ENCODE data around the gene PAX8. TPM values are rescaled to one million over a fixed set of nuclear protein-coding genes. Genes with fewer than 3 reads are reported as not detected.

Gene PAX8
- total and polyA plus RNA-seq, 12 donors, result 0.08 to 2.0 (median 0.41) TPM; not detected in 3

DNA sequence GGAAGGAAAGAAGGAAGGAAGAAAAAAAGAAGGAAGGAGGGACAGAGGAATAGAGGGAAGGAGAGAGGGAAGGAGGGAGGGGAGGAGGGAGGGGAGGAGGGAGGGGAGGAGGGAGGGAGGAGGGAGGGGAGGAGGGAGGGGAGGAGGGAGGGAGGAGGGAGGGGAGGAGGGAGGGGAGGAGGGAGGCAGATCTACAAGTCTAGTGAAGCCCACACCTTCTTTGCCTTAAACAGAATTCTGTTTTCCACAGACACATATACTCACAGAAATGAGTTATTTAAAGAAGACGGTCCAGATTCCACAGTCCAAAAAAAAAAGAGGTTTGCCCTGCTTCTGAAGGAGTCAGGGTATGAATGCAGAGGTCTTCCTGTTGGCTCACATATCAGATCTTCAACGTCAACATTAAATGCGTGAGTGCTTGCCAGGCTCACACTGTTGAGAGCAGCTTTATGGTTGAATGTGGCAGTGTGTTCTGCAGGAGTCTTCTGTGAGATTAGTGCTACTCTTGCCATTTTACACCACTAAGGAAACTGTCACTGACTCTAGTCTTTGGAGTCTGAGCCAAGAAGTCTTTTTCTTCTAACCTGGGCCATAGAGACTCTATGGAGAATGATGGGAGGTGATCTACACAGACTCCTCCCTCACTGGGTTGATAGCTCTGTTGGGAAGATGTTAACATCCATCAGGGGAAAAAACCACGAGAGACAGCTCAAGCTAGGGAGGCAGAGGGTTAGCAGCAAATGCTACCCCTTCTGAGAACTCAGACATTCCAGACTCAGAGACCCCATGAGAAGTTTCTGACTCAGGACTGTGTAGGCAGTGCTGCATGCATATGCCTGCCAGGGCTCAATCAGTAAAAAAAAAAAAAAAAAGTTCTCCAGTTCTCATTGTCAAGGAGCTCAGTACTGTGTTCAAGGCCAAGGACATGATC lies 23.3 kb downstream of the PAX8 start:
- H3K27me3 ChIP-seq, result peaks cover 0 to 17% (median 0%) of the 10 kb centered on the region in 7 donors
- H3K4me1 ChIP-seq, result peaks cover 0 to 44% (median 13%) of the 10 kb centered on the region in 9 donors
- H3K4me3 ChIP-seq, result no peak overlapping the region
- DNase-seq (no peak), ATAC-seq (no peak)
- intact Hi-C loops (cut with DNase I), result loop anchor here in 2 of 10 donors (5.0 to 10.0 kb wide), 2 partner anchors 109 to 597 kb away; no protein-coding TSS in a partner anchor
- WGBS, 2 donors, result 47 to 50% methylated on average over 4 of the region's 4 CpGs
- TF ChIP-seq, protein P1, sequence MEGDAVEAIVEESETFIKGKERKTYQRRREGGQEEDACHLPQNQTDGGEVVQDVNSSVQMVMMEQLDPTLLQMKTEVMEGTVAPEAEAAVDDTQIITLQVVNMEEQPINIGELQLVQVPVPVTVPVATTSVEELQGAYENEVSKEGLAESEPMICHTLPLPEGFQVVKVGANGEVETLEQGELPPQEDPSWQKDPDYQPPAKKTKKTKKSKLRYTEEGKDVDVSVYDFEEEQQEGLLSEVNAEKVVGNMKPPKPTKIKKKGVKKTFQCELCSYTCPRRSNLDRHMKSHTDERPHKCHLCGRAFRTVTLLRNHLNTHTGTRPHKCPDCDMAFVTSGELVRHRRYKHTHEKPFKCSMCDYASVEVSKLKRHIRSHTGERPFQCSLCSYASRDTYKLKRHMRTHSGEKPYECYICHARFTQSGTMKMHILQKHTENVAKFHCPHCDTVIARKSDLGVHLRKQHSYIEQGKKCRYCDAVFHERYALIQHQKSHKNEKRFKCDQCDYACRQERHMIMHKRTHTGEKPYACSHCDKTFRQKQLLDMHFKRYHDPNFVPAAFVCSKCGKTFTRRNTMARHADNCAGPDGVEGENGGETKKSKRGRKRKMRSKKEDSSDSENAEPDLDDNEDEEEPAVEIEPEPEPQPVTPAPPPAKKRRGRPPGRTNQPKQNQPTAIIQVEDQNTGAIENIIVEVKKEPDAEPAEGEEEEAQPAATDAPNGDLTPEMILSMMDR (IDR thresholded peaks at IDR 0.05), result no peak
- no peaks in the 10 kb centered on the region for H3K9me3 ChIP-seq
- no peak overlapping the region for H3K27ac ChIP-seq
- no peaks in the 10 kb centered on the region for H3K36me3 ChIP-seq

DNA sequence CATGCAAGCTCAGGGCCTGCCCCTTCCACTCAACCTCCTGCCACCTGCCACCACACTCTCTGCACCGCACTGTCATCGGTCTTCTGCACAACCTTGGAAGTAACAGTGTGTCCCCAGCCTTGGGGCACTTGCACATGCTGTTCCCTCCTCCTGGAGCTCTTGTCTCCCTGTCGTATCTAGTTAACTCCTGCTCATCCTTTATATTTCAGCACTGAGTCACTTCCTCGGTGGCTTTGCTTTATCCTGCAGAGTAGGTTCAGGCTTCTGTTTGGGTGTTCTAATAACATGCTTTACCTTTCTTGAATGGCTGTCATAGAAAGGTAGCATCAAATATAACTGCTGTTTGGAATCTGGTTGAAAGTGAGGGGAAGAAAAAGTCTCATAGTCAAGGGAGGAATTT lies 25.3 kb downstream of the PAX8 start:
- peaks cover 0 to 17% (median 0%) of the 10 kb centered on the region in 7 donors for H3K27me3 ChIP-seq
- no peaks in the 10 kb centered on the region for H3K9me3 ChIP-seq
- intact Hi-C loops (cut with DNase I), result loop anchor here in 1 of 10 donors (10.0 kb wide), 1 partner anchor 111 kb away; no protein-coding TSS in a partner anchor
- 87 to 94% methylated on average over 4 of the region's 4 CpGs for WGBS, 2 donors
- H3K36me3 ChIP-seq, result no peaks in the 10 kb centered on the region
- ATAC-seq (no peak), DNase-seq (no peak)
- peaks cover 0 to 44% (median 12%) of the 10 kb centered on the region in 9 donors for H3K4me1 ChIP-seq
- H3K27ac ChIP-seq, result no peak overlapping the region
- TF ChIP-seq, protein P1 (IDR thresholded peaks at IDR 0.05), result no peak
- no peak overlapping the region for H3K4me3 ChIP-seq

DNA sequence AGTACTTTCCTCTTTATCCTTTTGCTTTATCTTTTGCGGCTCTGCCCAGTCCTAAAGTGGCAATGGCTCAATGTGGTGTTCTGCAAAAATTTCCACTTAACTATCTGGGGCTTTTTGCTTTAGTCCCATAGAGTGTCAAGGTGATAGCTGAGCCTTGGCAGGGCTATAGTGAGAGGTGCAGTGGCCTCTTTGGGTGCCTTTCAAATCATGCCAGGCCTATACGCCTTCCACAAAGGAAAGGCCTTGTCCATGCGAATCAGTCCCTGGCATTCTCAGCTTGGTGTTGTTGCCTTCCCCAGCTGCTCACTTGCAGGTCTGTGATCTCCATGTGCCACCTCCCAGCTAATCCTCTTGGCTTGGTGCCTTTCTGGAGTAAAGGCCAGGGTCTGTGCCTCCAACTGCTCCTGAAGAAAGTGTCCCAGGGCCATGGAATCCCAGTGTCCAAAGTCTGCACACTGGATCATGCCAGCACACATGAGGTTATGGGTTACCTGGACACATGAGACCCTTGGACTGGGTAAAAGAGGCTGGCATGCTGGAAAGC lies 26.6 kb downstream of the PAX8 start:
- 90 to 92% methylated on average over 3 of the region's 3 CpGs for WGBS, 2 donors
- H3K9me3 ChIP-seq, result no peaks in the 10 kb centered on the region
- H3K4me1 ChIP-seq, result peaks cover 0 to 30% (median 3%) of the 10 kb centered on the region in 9 donors
- H3K4me3 ChIP-seq, result no peak overlapping the region
- intact Hi-C loops (cut with DNase I), result loop anchor here in 1 of 10 donors (10.0 kb wide), 1 partner anchor 113 kb away; no protein-coding TSS in a partner anchor
- TF ChIP-seq, protein P1 (IDR thresholded peaks at IDR 0.05), result no peak
- ATAC-seq, result peak in 2 of 8 donors; percentile 18 to 55
- DNase-seq, result no peak
- H3K27me3 ChIP-seq, result peaks cover 0 to 17% (median 0%) of the 10 kb centered on the region in 7 donors
- H3K36me3 ChIP-seq, result no peaks in the 10 kb centered on the region
- peak overlapping the region in 2 of 10 donors; percentile 30 to 50 for H3K27ac ChIP-seq

DNA sequence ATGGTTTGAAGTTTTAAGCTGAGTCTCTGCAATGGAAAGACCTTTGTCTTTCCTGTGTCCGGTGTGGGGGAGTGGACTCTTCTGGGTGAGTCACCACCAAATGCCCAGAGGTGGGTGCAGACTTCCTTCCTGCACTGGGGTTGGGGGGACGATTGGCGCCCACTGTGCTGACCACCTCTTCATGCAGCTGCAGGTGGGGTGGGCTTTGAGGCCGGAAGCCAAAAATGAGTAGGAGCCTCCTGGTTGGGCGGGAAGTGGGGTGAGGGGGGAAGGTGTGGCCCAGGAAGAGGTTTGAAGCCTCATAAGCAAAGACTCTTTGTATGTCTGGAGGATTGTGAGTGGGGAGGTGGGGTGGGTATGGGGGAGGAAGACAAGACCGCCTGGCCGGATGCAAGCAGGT lies 27.6 kb downstream of the PAX8 start:
- DNase-seq (no peak), ATAC-seq (peak in 2 of 8 donors; percentile 25 to 34)
- WGBS, 2 donors, result 55 to 64% methylated on average over 7 of the region's 7 CpGs
- H3K36me3 ChIP-seq, result no peaks in the 10 kb centered on the region
- TF ChIP-seq, protein P1 (IDR thresholded peaks at IDR 0.05), result no peak
- H3K27ac ChIP-seq, result peak overlapping the region in 1 of 10 donors; percentile 50
- intact Hi-C loops (cut with DNase I), result loop anchor here in 2 of 10 donors (2.0 to 10.0 kb wide), 2 partner anchors 114 to 118 kb away; no protein-coding TSS in a partner anchor
- H3K9me3 ChIP-seq, result no peaks in the 10 kb centered on the region
- peaks cover 0 to 12% (median 0%) of the 10 kb centered on the region in 7 donors for H3K27me3 ChIP-seq
- H3K4me3 ChIP-seq, result no peak overlapping the region
- H3K4me1 ChIP-seq, result peaks cover 0 to 24% (median 3%) of the 10 kb centered on the region in 9 donors
